ENCODE data around the gene MROH2A.

The MROH2A gene

GRCh38 chr2:233769260-233769659 is 8.9 kb upstream of the MROH2A start:
- TF ChIP-seq, protein P1, sequence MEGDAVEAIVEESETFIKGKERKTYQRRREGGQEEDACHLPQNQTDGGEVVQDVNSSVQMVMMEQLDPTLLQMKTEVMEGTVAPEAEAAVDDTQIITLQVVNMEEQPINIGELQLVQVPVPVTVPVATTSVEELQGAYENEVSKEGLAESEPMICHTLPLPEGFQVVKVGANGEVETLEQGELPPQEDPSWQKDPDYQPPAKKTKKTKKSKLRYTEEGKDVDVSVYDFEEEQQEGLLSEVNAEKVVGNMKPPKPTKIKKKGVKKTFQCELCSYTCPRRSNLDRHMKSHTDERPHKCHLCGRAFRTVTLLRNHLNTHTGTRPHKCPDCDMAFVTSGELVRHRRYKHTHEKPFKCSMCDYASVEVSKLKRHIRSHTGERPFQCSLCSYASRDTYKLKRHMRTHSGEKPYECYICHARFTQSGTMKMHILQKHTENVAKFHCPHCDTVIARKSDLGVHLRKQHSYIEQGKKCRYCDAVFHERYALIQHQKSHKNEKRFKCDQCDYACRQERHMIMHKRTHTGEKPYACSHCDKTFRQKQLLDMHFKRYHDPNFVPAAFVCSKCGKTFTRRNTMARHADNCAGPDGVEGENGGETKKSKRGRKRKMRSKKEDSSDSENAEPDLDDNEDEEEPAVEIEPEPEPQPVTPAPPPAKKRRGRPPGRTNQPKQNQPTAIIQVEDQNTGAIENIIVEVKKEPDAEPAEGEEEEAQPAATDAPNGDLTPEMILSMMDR (IDR thresholded peaks at IDR 0.05; ENCODE audit: low read depth, low read length, missing control alignments), result no peak
- no peak for DNase-seq (ENCODE audit: extremely low read depth, low read depth)
- H3K4me3 ChIP-seq (replicated peaks; ENCODE audit: low read depth, low read length), result no peak overlapping the region

DNA sequence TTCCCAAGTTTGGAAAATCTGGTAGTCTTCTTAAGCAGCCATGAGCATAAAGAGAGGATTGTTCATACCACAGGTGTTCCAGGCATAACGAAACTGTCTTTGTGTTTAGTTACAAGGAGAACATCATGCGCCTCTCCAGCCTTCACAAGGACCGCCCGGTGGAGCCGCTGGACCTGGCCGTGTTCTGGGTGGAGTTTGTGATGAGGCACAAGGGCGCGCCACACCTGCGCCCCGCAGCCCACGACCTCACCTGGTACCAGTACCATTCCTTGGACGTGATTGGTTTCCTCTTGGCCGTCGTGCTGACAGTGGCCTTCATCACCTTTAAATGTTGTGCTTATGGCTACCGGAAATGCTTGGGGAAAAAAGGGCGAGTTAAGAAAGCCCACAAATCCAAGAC is 6.0 kb upstream of the MROH2A start:
- no peak overlapping the region for H3K4me3 ChIP-seq (replicated peaks; ENCODE audit: low read depth, low read length)
- no peak for DNase-seq (ENCODE audit: extremely low read depth, low read depth)
- TF ChIP-seq, protein P1 (IDR thresholded peaks at IDR 0.05; ENCODE audit: low read depth, low read length, missing control alignments), result no peak

DNA sequence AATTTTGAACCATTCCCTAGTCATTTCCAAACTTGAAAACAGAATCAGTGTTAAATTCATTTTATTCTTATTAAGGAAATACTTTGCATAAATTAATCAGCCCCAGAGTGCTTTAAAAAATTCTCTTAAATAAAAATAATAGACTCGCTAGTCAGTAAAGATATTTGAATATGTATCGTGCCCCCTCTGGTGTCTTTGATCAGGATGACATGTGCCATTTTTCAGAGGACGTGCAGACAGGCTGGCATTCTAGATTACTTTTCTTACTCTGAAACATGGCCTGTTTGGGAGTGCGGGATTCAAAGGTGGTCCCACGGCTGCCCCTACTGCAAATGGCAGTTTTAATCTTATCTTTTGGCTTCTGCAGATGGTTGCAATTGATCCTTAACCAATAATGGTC is 5.5 kb upstream of the MROH2A start:
- TF ChIP-seq, protein P1 (IDR thresholded peaks at IDR 0.05; ENCODE audit: low read depth, low read length, missing control alignments), result no peak
- DNase-seq (ENCODE audit: extremely low read depth, low read depth), result no peak

DNA sequence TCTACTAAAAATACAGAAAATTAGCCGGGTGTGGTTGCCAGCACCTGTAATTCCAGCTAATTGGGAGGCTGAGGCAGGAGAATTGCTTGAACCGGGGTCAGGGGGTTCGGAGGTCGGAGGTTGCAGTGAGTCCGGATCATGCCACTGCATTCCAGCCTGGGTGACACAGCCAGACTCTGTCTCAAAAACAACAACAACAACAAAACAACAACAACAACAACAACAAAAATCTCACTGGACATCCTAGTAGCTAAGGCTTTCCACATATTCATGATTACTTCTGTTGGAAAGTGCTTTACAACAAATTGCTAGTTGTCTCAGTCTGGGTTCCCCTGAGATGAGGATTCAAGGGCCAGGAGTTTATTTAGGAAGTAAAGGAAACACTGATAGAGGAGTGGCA is 4.3 kb upstream of the MROH2A start:
- DNase-seq (ENCODE audit: extremely low read depth, low read depth), result no peak
- TF ChIP-seq, protein P1 (IDR thresholded peaks at IDR 0.05; ENCODE audit: low read depth, low read length, missing control alignments), result no peak
- H3K4me3 ChIP-seq (replicated peaks; ENCODE audit: low read depth, low read length), result no peak overlapping the region

More for the DNA sequence above, 5.5 kb upstream of the MROH2A start:
- no peak overlapping the region for H3K4me3 ChIP-seq (replicated peaks; ENCODE audit: low read depth, low read length)

DNA sequence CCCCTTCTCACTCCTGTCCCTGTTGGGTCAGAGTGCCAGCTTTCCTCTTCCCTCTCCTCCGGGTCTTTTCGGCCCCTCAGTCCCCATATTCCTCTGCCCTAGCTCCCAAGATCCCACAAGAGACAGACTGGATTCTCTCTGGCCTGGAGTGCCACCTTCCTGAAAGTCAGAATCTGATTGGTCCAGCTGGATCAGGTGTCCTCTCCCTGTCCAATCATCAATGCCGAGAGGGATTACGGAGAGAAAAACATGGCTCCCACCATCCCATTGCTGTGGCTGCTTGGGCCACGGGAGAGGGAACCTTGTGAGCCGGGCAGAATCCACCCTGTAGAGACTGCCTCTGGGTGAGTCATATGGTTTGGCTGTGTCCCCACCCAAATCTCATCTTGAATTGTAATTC is 2.7 kb upstream of the MROH2A start:
- no peak overlapping the region for H3K4me3 ChIP-seq (replicated peaks; ENCODE audit: low read depth, low read length)
- TF ChIP-seq, protein P1 (IDR thresholded peaks at IDR 0.05; ENCODE audit: low read depth, low read length, missing control alignments), result no peak
- no peak for DNase-seq (ENCODE audit: extremely low read depth, low read depth)

- DNase-seq (ENCODE audit: extremely low read depth, low read depth), result no peak
- TF ChIP-seq, protein P1 (IDR thresholded peaks at IDR 0.05; ENCODE audit: low read depth, low read length, missing control alignments), result no peak
- no peak overlapping the region for H3K4me3 ChIP-seq (replicated peaks; ENCODE audit: low read depth, low read length)
Observed at GRCh38 chr2:233779722-233780121, 1.6 kb downstream of the MROH2A start.

- H3K4me3 ChIP-seq (replicated peaks; ENCODE audit: low read depth, low read length), result no peak overlapping the region
- no peak for DNase-seq (ENCODE audit: extremely low read depth, low read depth)
- TF ChIP-seq, protein P1 (IDR thresholded peaks at IDR 0.05; ENCODE audit: low read depth, low read length, missing control alignments), result no peak
Observed at GRCh38 chr2:233780771-233781170, 2.6 kb downstream of the MROH2A start.

Data from HFF-Myc (cell line).